ENCODE measurements around the gene AKAP6.

Gene AKAP6

DNA sequence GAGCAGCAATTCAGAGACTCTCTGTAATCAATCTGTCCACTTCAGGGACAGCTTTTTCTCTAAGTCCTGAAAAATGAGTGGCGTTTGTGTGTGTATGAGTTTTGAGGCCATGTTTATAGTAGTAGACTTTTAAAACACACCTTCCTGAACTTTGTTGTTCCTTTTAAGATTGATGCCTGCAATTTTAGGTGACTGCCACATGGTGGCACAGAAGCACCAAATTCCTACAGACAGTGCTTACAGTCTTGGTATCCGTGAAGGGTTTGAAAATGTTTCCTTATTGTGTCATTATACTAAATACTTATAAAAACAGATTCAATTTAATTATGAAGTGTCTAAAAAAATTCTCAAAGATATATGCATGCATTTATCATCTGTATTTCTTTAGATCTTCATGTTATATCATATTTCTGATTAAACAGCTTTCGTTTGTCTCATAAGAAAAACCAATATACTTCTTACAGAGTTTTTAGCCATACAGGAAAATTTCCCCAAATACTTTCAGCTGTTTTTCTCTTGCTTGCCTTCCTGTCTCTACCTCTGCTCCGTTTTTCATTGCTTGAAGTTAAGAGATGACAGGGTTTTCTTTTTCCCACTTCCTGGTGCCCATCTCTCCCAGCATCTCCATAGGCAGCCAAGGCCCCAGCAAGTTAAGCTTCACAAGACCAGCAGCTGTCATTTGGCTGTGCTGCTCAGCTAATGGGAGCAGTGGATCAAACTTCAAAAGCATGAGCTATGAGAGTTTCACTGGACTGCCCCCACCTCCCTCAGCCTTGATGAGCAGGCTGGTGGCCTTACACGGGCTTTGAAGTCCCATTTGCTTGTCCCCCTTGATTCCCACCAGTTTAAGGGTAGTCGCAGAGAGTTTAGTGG is 259.6 kb downstream of the AKAP6 start:
- no peak for DNase-seq (ENCODE audit: low read depth)

DNA sequence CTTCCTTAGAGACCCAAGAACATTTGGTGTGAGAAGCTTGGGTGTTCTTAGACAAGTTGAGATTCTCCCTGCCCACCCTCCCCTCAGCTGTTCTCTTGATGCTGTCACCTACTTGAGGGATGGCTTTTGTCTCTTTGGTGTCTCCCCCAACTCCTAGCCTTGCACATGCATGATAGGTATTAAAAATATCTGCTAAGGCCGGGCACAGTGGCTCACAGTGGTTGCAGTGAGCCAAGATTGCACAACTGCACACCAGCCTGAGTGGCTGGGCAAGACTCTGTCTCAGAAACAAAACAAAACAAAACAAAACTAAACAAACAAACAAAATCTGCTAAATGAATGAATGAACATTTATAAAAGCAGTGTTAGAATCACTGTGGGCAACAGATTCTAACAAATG is 261.1 kb downstream of the AKAP6 start:
- no peak for DNase-seq (ENCODE audit: low read depth)

DNA sequence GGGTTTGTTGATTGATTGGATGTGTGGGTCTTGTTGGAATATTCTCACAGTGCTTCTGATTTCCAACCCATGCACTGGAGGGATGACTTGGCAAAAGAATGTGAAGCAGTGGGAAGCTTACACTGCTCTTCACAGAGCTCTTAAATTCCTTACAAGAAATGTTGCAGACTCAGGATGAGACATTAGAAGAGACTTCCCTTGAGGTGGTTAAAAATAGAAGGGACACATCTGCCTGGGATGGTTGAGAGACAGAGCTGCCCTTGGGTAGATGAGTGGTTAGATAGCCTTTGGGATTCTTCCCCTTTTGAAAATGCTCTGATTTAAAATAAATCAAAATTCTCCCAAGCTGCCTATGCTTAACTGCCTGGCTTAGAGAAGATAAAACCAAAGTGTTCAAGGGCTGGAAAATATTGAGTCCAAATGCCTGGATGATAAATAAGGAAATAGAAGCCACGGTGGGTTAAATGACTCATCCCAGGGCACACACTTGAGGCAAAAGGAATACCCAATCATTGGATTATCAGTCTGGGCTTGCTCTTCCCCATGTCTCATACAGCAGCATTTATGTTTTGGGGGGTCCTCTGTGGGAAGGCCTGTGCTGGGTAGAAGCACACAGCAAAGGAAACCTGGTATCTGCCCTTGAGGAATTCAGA is 264.3 kb downstream of the AKAP6 start:
- DNase-seq (ENCODE audit: low read depth): peak; percentile 74

DNA sequence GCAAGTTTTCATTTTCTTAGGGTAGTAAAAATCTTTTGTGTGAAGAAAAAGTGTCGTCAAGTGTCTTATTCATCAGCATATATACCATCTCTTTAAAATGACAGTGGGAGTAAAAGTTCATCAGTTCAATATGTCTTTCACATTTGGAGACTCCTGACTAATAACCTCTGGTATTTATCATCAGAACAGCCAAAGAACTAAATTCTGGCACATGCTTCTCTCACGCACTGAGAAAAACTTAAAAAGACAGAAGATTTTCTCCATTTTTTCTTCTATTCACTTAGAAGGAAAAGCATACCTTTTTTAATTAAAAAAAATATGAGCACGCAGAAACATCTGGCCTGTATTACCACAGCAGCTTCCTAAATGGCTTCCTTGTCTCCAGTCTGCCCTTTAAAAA is 265.7 kb downstream of the AKAP6 start:
- DNase-seq (ENCODE audit: low read depth): peak; percentile 46

DNA sequence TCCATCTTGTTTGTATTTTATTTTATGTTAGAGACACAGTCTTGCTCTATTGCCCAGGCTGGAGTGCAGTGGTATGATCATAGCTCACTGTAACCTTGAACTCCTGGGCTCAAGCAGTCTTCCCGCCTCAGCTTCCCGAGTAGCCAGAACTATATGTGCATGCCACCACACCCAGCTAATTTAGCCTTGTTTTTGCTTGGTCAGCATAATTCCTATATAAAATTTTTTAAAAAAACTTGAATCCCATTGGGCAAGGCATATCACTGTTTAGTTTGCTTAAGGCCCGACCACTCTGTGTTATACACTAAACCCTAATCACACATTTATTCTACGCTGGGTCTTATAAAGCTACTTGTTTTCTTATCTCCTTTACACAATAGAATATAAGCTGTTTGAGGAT is 266.4 kb downstream of the AKAP6 start:
- no peak for DNase-seq (ENCODE audit: low read depth)

DNA sequence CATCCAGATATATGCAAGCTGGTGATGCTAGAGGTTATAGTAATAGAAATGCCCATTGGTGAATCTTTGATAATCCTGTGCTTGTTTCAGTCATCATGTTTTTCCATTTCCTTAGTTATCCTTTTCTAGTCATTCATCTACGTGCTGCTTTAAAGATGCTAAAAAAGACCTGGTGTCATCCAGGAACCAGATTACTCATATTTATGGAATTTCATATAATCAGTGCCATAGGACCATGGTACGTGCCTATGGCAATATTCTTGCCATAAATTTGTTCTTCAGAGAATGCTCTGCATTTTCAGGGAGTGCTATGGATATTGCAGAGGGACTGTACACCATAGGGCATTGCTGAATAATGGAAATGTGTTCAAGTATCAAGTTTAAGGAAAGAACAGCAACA is 267.3 kb downstream of the AKAP6 start:
- DNase-seq (ENCODE audit: low read depth): no peak

DNA sequence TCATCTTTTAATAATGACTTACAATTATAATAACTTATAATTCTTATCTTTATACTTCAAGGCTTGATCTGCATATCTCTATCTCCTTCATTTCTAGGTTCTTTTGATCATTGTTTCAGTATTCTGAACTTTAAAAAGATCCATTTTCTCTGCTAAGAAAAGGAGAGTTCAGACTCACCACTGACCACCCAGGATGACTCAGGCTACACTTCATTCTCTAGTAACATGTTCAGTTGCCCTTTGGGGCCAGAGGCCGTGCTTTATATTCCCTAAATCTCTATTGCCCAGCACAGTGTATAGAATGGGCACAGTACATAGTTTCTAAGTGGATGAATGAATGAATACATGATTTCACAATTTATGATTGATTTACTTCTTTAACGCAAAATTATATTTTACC is 268.7 kb downstream of the AKAP6 start:
- DNase-seq (ENCODE audit: low read depth): no peak

DNA sequence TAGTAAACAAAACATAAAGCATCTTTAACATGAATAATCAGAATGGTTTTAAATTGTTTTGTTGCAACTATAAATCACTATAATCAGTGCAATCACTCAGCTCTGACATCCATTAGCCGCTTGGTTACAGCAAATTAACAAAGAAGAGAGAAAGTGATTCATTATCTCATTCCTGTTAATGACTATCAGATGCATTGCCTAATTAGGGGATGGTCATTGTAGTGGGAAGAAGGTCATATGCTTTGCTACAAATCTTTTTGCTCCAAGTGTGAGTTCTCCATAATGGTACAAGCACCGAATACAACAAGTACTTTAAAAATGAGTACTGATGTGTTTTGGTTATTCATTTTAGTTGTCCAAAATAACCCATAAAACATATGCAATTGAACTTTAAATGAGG is 272.0 kb downstream of the AKAP6 start:
- no peak for DNase-seq (ENCODE audit: low read depth)

DNA sequence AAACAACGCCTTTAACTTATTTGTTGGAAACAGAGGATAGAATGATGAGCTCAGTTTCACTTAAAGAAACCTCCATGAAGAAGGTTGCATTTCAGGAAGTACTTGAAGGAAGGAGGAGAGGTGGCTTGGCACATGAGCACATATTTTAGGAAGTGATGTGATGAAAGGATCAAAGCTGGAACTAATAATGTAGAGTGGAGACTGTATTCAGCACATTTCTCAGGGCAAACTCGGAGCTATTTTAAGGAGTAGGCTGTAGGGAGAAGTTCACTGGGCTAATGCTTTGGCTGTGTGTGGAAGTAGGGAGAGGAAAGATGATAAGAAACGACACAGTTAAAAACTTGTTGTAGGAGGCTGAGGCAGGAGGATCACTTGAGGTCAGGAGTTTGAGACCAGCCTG is 272.8 kb downstream of the AKAP6 start:
- no peak for DNase-seq (ENCODE audit: low read depth)

DNA sequence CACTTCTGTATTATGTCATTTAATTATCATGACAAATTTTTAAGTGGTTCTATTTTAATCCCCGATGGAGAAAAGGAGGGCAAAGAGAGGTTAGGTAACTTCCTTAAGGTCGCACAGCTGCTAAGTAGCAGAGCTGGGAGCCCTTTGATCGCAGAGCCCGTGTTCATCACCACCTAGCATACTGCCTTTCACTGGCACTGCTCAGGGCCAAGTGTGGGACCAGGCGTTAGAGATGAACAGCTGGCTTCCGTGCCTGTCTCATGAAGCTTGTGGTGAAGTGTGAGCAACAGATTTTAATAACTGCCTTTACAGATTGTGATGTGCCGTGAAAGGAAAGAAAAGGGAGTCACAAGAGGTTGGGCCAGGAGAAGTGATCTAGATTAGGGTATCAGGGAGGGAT is 273.6 kb downstream of the AKAP6 start:
- no peak for DNase-seq (ENCODE audit: low read depth)

DNA sequence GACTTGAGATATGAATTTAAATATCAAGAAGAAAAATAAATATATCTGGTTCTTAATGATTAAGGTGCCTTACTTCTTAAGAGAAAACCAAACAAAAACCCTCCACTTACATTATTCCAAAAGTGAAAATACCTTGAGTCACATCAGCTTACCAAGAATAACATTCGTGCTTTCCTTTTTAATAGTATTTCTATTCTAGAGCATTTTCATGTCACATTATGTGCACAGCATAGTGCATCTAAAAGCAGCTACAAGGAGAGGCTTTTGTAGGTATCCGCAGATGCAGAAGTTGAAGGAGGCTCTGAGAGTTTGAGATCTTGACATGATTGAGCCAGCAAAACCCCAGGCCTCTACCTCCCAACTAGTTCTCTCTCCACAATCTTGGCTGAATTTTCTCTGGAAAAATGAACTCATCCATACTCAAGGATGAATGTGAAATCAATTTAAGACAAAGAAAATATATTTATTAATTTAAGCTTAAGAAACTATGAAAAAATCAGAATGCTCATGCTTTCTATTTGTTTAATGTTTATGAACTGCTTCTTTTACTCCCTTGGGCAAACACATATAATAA is 275.0 kb downstream of the AKAP6 start:
- no peak for DNase-seq (ENCODE audit: low read depth)

DNA sequence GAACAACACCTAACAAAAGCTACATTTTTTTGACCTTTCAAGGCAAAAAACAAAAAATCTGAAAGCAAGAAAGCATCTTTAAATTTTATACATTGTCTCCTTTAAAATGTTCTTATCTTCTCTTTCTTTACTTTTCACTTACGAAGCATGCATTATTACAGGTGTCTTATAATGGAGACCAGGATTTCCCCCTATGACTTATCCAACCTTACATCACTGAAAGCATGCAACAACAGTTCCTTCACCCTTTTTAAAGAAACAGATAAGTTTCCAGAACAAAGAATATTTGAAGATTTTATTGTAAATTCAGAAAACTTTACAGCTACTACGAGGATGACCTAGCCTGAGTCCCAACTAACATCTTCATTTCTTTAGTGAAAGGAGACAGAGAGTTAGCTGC is 277.2 kb downstream of the AKAP6 start:
- DNase-seq (ENCODE audit: low read depth): no peak

DNA sequence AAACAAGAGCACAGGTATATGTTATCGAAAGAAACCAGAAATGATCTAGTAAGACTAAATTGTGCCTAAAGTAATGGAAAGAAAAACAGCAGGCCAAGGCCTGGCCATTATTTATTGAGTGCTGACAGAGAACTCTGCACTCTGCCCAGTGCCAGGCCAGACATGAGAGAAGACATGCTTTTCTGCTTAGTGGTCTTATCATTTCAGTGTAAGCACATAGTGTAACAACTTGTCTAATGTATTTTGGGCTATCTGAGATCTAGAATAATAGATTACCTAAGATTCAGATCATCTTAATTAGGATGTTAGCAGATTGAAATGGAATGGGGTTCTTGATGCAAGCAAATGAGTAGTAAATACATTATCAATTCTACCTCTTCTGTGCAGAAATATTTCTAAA is 278.3 kb downstream of the AKAP6 start:
- DNase-seq (ENCODE audit: low read depth): no peak

DNA sequence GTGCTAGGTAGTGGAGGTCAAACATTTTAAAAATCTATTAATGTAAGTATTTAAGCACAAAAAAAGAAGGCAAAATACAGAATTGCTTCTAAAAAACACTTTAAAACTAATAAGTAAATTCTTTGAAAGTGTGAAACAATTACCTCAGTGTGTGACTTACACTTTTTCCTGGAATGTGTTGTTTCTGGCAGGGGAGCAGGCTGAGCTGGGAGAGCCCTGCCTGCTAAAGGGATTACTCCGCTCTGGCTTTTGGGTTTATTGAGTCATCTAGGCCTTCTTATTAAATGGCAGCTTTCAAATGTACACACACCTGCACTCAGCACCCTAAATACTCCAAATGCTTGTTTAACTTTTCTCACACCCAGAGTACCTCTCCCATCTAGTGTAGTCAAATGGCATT is 279.8 kb downstream of the AKAP6 start:
- no peak for DNase-seq (ENCODE audit: low read depth)

DNA sequence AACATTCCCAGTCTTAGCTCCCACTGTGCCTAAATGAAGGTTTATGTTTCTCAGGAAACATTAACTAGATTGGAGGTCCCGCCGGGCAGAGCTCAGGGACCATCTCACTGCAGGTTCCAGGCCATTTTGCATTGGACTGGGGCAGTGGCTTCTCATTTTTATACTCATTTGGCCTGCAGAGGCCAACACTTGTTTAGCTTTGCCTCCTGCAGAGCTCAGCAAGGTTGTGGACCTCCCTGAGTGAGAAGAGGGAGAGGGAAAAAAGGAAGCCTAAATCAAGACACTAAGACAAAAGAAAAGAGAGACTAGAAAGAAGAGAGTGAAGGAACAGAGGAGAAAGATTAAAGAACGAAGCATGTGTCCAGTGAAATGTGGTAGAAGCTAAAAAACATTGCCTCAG is 280.3 kb downstream of the AKAP6 start:
- no peak for DNase-seq (ENCODE audit: low read depth)

DNA sequence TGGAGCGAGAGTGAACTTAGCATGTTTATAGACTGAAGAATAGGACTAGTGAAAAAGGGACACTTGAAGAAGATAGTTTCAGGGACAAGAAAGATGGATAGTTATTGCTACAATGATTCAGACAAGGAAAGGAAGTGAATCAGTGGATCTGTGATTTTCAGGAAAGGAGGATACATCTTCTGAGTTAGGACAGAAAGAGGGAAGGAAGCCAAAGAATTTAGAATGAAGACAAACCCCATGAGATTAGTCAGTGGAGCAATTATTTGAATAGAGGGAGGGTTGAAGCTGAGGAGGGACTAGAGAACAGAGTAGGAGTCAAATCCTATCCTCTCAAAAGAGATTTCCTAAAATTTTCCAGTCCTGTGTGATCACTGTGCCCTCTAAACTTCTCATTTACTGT is 282.7 kb downstream of the AKAP6 start:
- DNase-seq (ENCODE audit: low read depth): peak; percentile 74

DNA sequence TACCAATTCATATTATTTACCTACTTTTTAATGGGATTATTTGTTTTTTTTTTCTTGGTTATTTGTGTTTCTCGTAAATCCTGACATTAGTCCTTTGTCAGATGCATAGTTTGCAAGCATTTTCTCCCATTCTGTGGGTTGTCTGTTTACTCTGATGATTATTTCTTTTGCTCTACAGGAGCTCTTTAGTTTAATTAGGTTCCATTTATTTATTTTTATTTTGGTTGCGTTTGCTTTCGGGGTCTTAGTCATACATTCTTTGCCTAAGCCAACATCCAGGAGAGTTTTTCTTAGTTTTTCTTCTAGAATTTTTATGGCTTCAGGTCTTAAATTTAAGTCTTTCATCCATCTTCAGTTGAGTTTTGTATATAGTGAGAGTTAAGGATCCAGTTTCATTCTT is 289.9 kb downstream of the AKAP6 start:
- no peak for DNase-seq (ENCODE audit: low read depth)

DNA sequence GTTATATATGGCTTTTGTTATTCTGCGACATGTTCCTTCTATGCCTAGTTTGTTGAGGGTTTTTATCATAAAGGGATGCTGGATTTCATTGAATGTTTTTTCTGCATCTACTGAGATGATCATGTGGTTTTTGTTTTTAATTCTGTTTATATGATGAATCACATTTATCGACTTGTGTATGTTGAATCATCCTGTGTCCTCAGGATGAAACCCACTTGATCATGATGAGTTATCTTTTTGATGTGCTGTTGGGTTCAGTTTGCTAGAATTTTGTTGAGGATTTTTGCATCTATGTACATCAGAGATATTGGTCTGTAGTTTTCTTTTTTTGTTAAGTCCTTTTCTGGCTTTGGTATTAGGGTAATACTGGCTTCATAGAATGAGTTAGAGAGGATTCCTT is 291.2 kb downstream of the AKAP6 start:
- DNase-seq (ENCODE audit: low read depth): no peak

DNA sequence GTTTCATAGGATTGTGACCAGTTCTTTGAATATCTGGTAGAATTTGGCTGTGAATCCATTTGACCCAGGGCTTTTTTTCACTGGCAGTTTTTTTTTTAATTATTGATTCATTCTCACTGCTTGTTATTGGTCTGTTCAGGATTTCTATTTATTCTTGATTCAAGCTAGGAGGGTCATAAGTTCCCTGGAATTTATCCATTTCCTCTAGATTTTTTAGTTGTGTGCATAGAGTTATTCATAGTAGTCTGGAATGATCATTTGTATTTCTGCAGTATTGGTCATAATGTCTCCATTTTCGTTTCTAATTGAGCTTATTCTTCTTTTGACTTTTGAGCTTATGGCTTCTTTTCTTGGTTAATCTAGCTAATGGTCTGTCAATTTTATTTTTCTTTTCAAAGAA is 291.6 kb downstream of the AKAP6 start:
- DNase-seq (ENCODE audit: low read depth): no peak

DNA sequence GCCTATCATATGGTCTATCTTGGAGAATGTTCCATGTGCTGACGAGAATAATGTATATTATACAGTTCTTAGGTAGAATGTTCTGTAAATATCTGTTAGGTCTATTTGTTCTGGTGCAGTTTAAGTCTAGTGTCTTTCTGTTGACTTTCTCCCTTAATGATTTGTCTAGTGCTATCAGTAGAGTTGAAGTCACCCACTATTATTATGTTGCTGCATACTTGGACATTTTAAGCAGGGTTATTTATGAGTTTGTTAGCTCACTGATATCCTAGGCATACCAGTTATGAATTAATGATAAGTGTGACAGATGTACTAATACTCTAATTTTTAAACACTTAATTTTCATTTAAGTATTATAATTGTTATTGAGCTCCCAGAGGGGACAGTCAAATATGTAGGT is 292.5 kb downstream of the AKAP6 start:
- DNase-seq (ENCODE audit: low read depth): no peak

DNA sequence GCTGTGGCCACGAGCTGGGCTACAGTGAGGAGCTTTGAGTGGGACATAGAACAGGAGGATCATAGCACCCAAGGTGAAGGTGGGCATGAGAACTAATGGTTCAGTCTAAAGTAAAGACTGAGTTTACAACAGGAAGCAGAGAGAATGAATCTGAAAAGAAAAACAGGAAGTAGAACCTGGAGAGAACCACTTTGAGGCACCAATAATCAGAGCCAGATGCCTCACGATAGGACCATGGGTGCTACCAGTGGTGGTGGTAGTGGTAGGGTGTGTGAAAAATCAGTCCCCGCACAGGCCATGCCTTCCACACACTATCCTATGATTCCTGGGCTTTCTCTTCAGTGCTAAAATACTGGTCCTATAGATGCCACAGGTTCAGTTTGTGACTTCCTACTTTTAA is 293.6 kb downstream of the AKAP6 start:
- DNase-seq (ENCODE audit: low read depth): no peak

DNA sequence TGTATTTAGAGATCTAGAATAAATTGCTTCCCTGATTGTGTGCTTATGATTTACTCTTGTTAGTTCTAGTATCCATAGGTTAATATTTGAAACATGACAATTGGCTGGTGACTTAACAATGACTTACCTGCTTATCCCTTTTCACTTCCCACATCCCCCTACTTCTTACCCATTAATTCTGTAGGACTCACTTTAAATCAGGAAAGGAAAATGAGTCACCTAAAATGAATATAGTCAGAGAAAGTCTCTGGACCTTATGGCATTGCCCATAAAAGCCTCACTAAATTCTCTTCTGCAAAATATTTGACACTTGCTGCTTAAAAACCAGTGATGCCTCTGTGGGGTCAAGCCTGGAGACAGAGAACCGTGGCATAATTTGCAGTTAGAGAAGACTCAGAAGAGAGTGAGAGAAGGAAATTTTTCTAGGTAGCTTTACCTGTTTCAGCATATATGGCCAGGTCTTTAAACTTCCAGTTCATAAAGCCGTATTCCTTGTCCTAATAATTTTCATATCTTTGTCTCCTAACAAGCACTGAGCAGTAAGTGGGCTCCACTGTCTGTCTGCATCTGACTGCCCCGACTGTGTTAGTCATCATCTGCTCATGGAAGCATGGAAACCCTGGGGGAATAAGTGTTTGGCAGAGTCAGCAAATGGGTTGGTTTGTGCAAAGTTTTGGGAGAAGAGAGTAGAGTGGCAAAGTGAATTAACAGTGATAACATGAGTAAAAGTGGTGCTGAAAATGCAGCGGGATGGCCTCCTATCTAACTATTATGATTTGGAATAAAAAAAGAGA is 294.4 kb downstream of the AKAP6 start:
- peak; percentile 9 for DNase-seq (ENCODE audit: low read depth)

DNA sequence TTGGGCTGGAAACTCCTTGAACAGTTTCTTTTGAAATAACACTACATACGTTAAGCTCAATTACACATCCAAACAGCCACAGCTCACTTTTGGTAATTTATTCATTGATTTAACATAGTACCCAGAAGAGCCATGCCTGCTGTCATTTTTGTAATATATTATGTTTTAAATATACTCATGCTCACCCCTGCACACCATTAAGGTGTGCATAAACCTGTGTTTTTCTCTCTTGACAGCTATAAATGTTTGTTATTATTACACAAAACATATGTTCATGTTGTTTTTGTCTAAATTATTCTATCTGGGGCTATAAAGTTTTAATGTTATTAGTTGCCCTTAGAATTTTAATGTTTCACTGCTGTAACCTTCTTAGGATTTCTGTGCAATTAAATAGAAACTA is 296.1 kb downstream of the AKAP6 start:
- DNase-seq (ENCODE audit: low read depth): no peak

All from HS-5 (cell line).